GM13976 (cell line): ENCODE results near the gene FAM89A.
A peak's percentile ranks its signal among the peaks of the same experiment; 100 is the strongest.
"Not testable (repeated sequence)": the region's sequence is repeated elsewhere in the genome, so short reads cannot be mapped to it uniquely, and the experiment has no call there.

Experiments
- DNase-seq: peaks from one replicate; pipeline ENCODE4 v3.0.0; 2012; ENCODE audit warnings: low spot score
- CTCF ChIP-seq: IDR thresholded peaks from 2 replicates; pipeline ENCODE4 v1.5.1; 2012; ENCODE audit warnings: borderline replicate concordance, mild to moderate bottlenecking; ENCODE audit not compliant: insufficient read depth; ENCODE audit errors: extremely low read depth, missing control alignments, control extremely low read depth
- in situ Hi-C: fragments of 300-500 bp; cut with MboI; formaldehyde crosslinking; loops from one replicate; pipeline ENCODE4 v1.12.0; 2022; ENCODE audit warnings: low sequenced_read_pairs, mixed read lengths, inconsistent platforms; ENCODE audit not compliant: unreplicated experiment

FAM89A gene

GRCh38 chr1:230985711-230986110 lies 54.3 kb downstream of the FAM89A start:
- DNase-seq, result no peak
- no peak for TF ChIP-seq CTCF
- in situ Hi-C loops, result no loop called here

GRCh38 chr1:230984622-230985515 lies 55.2 kb downstream of the FAM89A start:
- DNase-seq, in situ Hi-C loops: not testable (repeated sequence)

GRCh38 chr1:230983811-230984210 lies 56.2 kb downstream of the FAM89A start:
- TF ChIP-seq CTCF, result no peak
- in situ Hi-C loops, result no loop called here
- no peak for DNase-seq

- no peak for DNase-seq
- no peak for TF ChIP-seq CTCF
- in situ Hi-C loops, result no loop called here
These were observed 57.4 kb downstream of the FAM89A start for GRCh38 chr1:230982696-230983095.

- in situ Hi-C loops, result no loop called here
- DNase-seq, result no peak
- no peak for TF ChIP-seq CTCF
These were observed 60.1 kb downstream of the FAM89A start for GRCh38 chr1:230979952-230980351.

GRCh38 chr1:230979389-230979716 lies 60.7 kb downstream of the FAM89A start:
- in situ Hi-C loops, result no loop called here
- TF ChIP-seq CTCF, result no peak
- DNase-seq, result no peak

- in situ Hi-C loops, result no loop called here
- DNase-seq, result peak; percentile 98
- TF ChIP-seq CTCF, result peak; percentile 61
These were observed 61.3 kb downstream of the FAM89A start, which contains the start of the genes ARV1 and TTC13 for GRCh38 chr1:230978491-230979388. ARV1 (plus strand) TSS chr1:230979094; CDS start chr1:230979106, 12 bp downstream. TTC13 (minus strand) TSS chr1:230978861; CDS start chr1:230978830, 31 bp downstream.
